H1 (cell line): ENCODE measurements around the gene PEX14. TPM values are rescaled to one million over a fixed set of nuclear protein-coding genes. Genes with fewer than 3 reads are reported as not detected.

Experiments
- CTCF ChIA-PET: fragments of 300-600 bp; sonication (Branson Sonifier 250); formaldehyde crosslinking; loops from one replicate; lab custom pipeline; 2021; ENCODE audit not compliant: partially characterized antibody; lab: Charles Lee
- POLR2A ChIA-PET: fragments of 300-600 bp; sonication (Branson Sonifier 250); formaldehyde crosslinking; loops from one replicate; lab custom pipeline; 2021; ENCODE audit warnings: inconsistent platforms; ENCODE audit not compliant: partially characterized antibody; lab: Charles Lee
- DNase-seq, 2 experiments: peaks; one replicate each; pipeline versions ENCODE4 v3.0.0 to v3.0.0-alpha.2; 2010 to 2022; ENCODE audit warnings: low spot score in 2 of 2, low read depth in 1 of 2, mixed read lengths in 1 of 2
- FAIRE-seq: peaks from 2 replicates; lab custom pipeline; 2011; peaks lifted over from hg19 to GRCh38; lab: Jason Lieb, UNC
- H2AFZ ChIP-seq: 2 replicates; pipeline ENCODE4 v1.8.1; 2012; ENCODE audit warnings: low read length, inconsistent platforms
- H2AK5ac ChIP-seq: 2 replicates; pipeline ENCODE4 v1.6.1; 2013; ENCODE audit warnings: low read depth, low read length
- H2BK120ac ChIP-seq: replicated peaks from 2 replicates; pipeline ENCODE3; 2013; ENCODE audit warnings: low read depth, low read length, inconsistent platforms
- H2BK12ac ChIP-seq: 2 replicates; pipeline ENCODE4 v1.6.1; 2013; ENCODE audit warnings: low read depth, low read length
- H2BK15ac ChIP-seq: 2 replicates; pipeline ENCODE4 v1.6.1; 2013; ENCODE audit warnings: low read length
- H2BK20ac ChIP-seq: 2 replicates; pipeline ENCODE4 v1.6.1; 2013; ENCODE audit warnings: low read length
- H2BK5ac ChIP-seq: 2 replicates; pipeline ENCODE4 v1.6.1; 2013; ENCODE audit warnings: low read depth, low read length
- H3K14ac ChIP-seq: 2 replicates; pipeline ENCODE4 v1.6.1; 2013; ENCODE audit warnings: inconsistent platforms; ENCODE audit not compliant: insufficient read length
- H3K18ac ChIP-seq: 2 replicates; pipeline ENCODE4 v1.6.1; 2013; ENCODE audit warnings: low read length; ENCODE audit errors: extremely low read depth
- H3K23ac ChIP-seq: 2 replicates; pipeline ENCODE4 v1.6.1; 2013; ENCODE audit warnings: inconsistent platforms; ENCODE audit not compliant: insufficient read length
- H3K23me2 ChIP-seq: 2 replicates; pipeline ENCODE4 v1.6.1; 2013; ENCODE audit warnings: low read depth, low read length
- H3K27ac ChIP-seq: 2 replicates; pipeline ENCODE4 v1.6.1; 2011; ENCODE audit warnings: low read depth, low read length, inconsistent platforms
- H3K27me3 ChIP-seq, 4 experiments: replicated peaks in 1 of 4; 1 replicate in 1 of 4; 2 replicates in 3 of 4; pipeline versions ENCODE4 v1.6.1 to v1.8.1; 2011 to 2013; ENCODE audit warnings: low read length in 3 of 4, mild to moderate bottlenecking in 3 of 4, inconsistent platforms in 2 of 4, mixed read lengths in 2 of 4, moderate library complexity in 1 of 4; ENCODE audit not compliant: control insufficient read depth in 3 of 4, insufficient read depth in 3 of 4; ENCODE audit errors: extremely low read depth in 1 of 4
- H3K36me3 ChIP-seq, 4 experiments: 2 replicates each; pipeline versions ENCODE4 v1.6.1 to v1.8.1; 2011 to 2013; ENCODE audit warnings: mild to moderate bottlenecking in 4 of 4, low read length in 3 of 4, moderate library complexity in 2 of 4, control low read depth in 1 of 4, inconsistent platforms in 1 of 4; ENCODE audit not compliant: insufficient read depth in 4 of 4, control insufficient read depth in 2 of 4
- H3K4ac ChIP-seq: replicated peaks from 2 replicates; pipeline ENCODE3; 2013; ENCODE audit warnings: low read length, low read depth, mixed read lengths, inconsistent platforms; ENCODE audit not compliant: insufficient read length
- H3K4me1 ChIP-seq, 4 experiments: replicated peaks in 1 of 4; 1 replicate in 1 of 4; 2 replicates in 3 of 4; pipeline versions ENCODE4 v1.6.1 to v1.8.1; 2011 to 2013; ENCODE audit warnings: low read length in 3 of 4, inconsistent platforms in 2 of 4, mixed read lengths in 1 of 4; ENCODE audit not compliant: insufficient read depth in 4 of 4, control insufficient read depth in 3 of 4
- H3K4me2 ChIP-seq, 2 experiments: 2 replicates each; pipeline versions ENCODE4 v1.6.1 to v1.8.1; 2011 to 2013; ENCODE audit warnings: low read depth in 2 of 2, low read length in 2 of 2, control low read depth in 1 of 2, inconsistent platforms in 1 of 2, mild to moderate bottlenecking in 1 of 2; ENCODE audit not compliant: insufficient read depth in 1 of 2
- H3K4me3 ChIP-seq, 4 experiments: fragments of 200-600, 300-600 bp in 1 of 4; sonication (generic), shearing (Covaris generic), sonication (Bioruptor Twin) in 1 of 4; 2 replicates each; pipeline versions ENCODE4 v1.5.1 to v1.8.1; 2011 to 2016; ENCODE audit warnings: low read length in 4 of 4, low read depth in 3 of 4, control low read depth in 2 of 4, inconsistent platforms in 2 of 4, mild to moderate bottlenecking in 2 of 4, mixed read lengths in 1 of 4, moderate library complexity in 1 of 4; ENCODE audit not compliant: insufficient read depth in 2 of 4; ENCODE audit errors: extremely low read depth in 1 of 4
- H3K56ac ChIP-seq: replicated peaks from 2 replicates; pipeline ENCODE3; 2013; ENCODE audit warnings: low read depth, mild to moderate bottlenecking, mixed read lengths, low read length, inconsistent platforms; ENCODE audit not compliant: insufficient read length
- H3K79me1 ChIP-seq: 2 replicates; pipeline ENCODE4 v1.6.1; 2013; ENCODE audit warnings: low read depth, low read length, control low read depth
- H3K79me2 ChIP-seq, 2 experiments: 2 replicates each; pipeline versions ENCODE4 v1.6.1 to v1.8.1; 2012 to 2013; ENCODE audit warnings: low read length in 2 of 2, mild to moderate bottlenecking in 2 of 2, inconsistent platforms in 1 of 2; ENCODE audit not compliant: insufficient read depth in 2 of 2, control insufficient read depth in 1 of 2
- H3K9ac ChIP-seq, 4 experiments: replicated peaks in 1 of 4; 1 replicate in 1 of 4; 2 replicates in 3 of 4; pipeline versions ENCODE4 v1.6.1 to v1.8.1; 2011 to 2013; ENCODE audit warnings: low read depth in 3 of 4, low read length in 3 of 4, control low read depth in 2 of 4, mild to moderate bottlenecking in 2 of 4, moderate library complexity in 2 of 4, inconsistent platforms in 1 of 4; ENCODE audit errors: extremely low read depth in 1 of 4
- H3K9me3 ChIP-seq, 2 experiments: 2 replicates each; pipeline versions ENCODE4 v1.6.1 to v1.8.1; 2012 to 2013; ENCODE audit warnings: mild to moderate bottlenecking in 2 of 2, moderate library complexity in 2 of 2, control low read depth in 1 of 2, inconsistent platforms in 1 of 2, low read depth in 1 of 2, low read length in 1 of 2, mixed read lengths in 1 of 2; ENCODE audit not compliant: insufficient read depth in 2 of 2
- H4K20me1 ChIP-seq, 2 experiments: replicated peaks in 1 of 2; 2 replicates each; pipeline versions ENCODE3 to v1.8.1; 2011 to 2013; ENCODE audit warnings: inconsistent platforms in 2 of 2, low read length in 2 of 2, mild to moderate bottlenecking in 1 of 2; ENCODE audit not compliant: insufficient read depth in 2 of 2, control insufficient read depth in 1 of 2
- H4K5ac ChIP-seq: 2 replicates; pipeline ENCODE4 v1.6.1; 2013; ENCODE audit warnings: low read length, low read depth, mixed read lengths, inconsistent platforms; ENCODE audit not compliant: insufficient read length
- H4K8ac ChIP-seq: 2 replicates; pipeline ENCODE4 v1.8.0; 2013; ENCODE audit warnings: mild to moderate bottlenecking, moderate library complexity, low read length, inconsistent platforms; ENCODE audit not compliant: insufficient read depth; ENCODE audit errors: extremely low read depth
- H4K91ac ChIP-seq: replicated peaks from 2 replicates; pipeline ENCODE3; 2013; ENCODE audit warnings: low read length, mixed read lengths, inconsistent platforms; ENCODE audit not compliant: insufficient read length
- CTBP2 ChIP-seq: IDR thresholded peaks from 2 replicates; pipeline ENCODE4 v1.7.0; 2011; ENCODE audit warnings: borderline replicate concordance, mild to moderate bottlenecking, moderate library complexity, mixed read lengths, low read length; ENCODE audit not compliant: insufficient read depth, insufficient read length
- EGR1 ChIP-seq: IDR thresholded peaks from 2 replicates; pipeline ENCODE4 v1.6.1; 2011; ENCODE audit warnings: low read depth, low read length, borderline replicate concordance
- SUZ12 ChIP-seq: fragments of 200-600 bp; sonication (generic); IDR thresholded peaks from 2 replicates; pipeline ENCODE4 v1.6.1; 2012; ENCODE audit warnings: mild to moderate bottlenecking, inconsistent platforms, low read length, moderate library complexity, mixed read lengths
- YY1 ChIP-seq: IDR thresholded peaks from 2 replicates; pipeline ENCODE4 v1.6.1; 2011; ENCODE audit warnings: low read depth, mild to moderate bottlenecking, low read length
- WGBS, 2 experiments: shearing (Covaris generic) in 1 of 2; methylation state at CpG; one replicate each; pipeline versions ENCODE4 v1.1.6 to v1.1.7; 2013 to 2015; ENCODE audit warnings: low lambda C conversion rate in 2 of 2, mixed read lengths in 2 of 2, inconsistent platforms in 1 of 2, low coverage in 1 of 2, missing lambda C conversion rate in 1 of 2; ENCODE audit not compliant: insufficient replicate concordance in 2 of 2, insufficient coverage in 1 of 2, insufficient read length in 1 of 2; ENCODE audit errors: extremely low coverage in 1 of 2, missing lambda C conversion rate in 1 of 2; 5-methylcytosine and 5-hydroxymethylcytosine counted together
- polyA plus RNA-seq, 7 experiments: library from polyadenylated mRNA; depleted of rRNA in 3 of 7; stranded (reverse) in 5 of 7; unstranded in 2 of 7; fragments of >200 nt in 5 of 7; fragments of 200-250 nt in 2 of 7; gene quantifications; 1 replicate in 5 of 7; 2 replicates in 1 of 7; 4 replicates in 1 of 7; pipeline versions ENCODE4 v1.2.1 to v1.2.3, GENCODE V29; 2011 to 2013; ENCODE audit warnings: missing spikeins in 2 of 7, mixed read lengths in 2 of 7
- total RNA-seq: library from RNA; stranded (reverse); fragmentation: NEBNext Ultra II Directional; extraction: Animal tissue kit (Norgen Biotek cat#: 25700); gene quantifications from 2 replicates; pipeline ENCODE4 v1.2.1, GENCODE V29; 2021

Gene PEX14
- total and polyA plus RNA-seq, 2 of the 8 experiments (the other 6 are each of a cell fraction or from before 2014, with no cell fraction given) = 13.0 to 19.8 TPM

DNA sequence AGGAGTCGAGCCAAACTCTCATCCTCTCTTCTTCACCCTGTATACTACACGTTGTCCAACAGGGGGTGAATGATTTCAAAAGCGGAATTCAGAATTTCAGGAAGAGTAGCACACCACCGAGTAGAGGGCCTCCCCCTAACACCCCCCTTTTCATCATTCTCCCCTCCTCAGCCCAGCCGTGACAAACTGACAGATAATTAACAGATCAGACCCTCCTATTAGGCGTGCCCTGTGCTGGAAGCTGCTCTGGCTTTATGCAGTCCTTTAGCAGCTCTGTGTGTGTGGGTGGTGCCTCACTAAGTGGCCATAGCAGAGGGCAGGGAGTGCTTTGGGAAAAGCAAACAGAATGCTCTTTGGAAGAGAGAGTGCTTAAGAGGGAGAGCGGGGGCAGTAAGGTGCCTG, 44.3 kb downstream of the PEX14 start:
- ChIA-PET POLR2A (interaction anchor here (1.1 to 2.2 kb wide), 3 partner anchors 9 to 292 kb away, joined by 3 to 8 read pairs (median 3); no protein-coding TSS in a partner anchor), CTCF (interaction anchor here (0.6 to 9.4 kb wide), 9 partner anchors 9 to 614 kb away, joined by 3 to 58 read pairs (median 4); no protein-coding TSS in a partner anchor)
- Histone ChIP-seq H4K91ac (no peak overlapping the region), H3K23me2 (no peaks in the 10 kb centered on the region; the same call in 1 of the 2 replicates), H3K14ac (no peak overlapping the region), H3K79me1 (peaks cover 15% of the 10 kb centered on the region), H3K36me3 (no peaks in the 10 kb centered on the region), H2BK120ac (no peak overlapping the region), H3K27ac (no peak overlapping the region), H2BK5ac (no peak overlapping the region), H3K79me2 (peaks cover 0 to 39% of the 10 kb centered on the region in 2 experiments; a peak in 1 of 4 replicates), H4K8ac (no peak overlapping the region), H4K20me1 (peaks cover 0 to 7% of the 10 kb centered on the region in 2 experiments), H3K9ac (no peak overlapping the region; a peak in 1 of 7 replicates), H2BK20ac (no peak overlapping the region), H3K18ac (no peak overlapping the region; the same call in 1 of the 2 replicates), H2AFZ (no peak overlapping the region), H3K23ac (no peak overlapping the region), H3K4me3 (peak overlapping the region in 2 of 4 experiments; percentile 1 to 26; a peak in 2 of 8 replicates), H4K5ac (no peak overlapping the region), H3K27me3 (no peaks in the 10 kb centered on the region), H2AK5ac (no peak overlapping the region), H3K56ac (no peak overlapping the region), H3K4me2 (peak overlapping the region; percentile 51 to 67), H3K4me1 (peaks cover 12 to 21% (median 18%) of the 10 kb centered on the region in 4 experiments), H3K9me3 (no peaks in the 10 kb centered on the region), H2BK15ac (no peak overlapping the region), H2BK12ac (no peak overlapping the region), H3K4ac (no peak overlapping the region)
- no peak for DNase-seq
- WGBS, 2 experiments = 40% methylated on average over 7 of the region's 7 CpGs; no CpG with 5 or more reads in 1 of the 2 experiments
- no peak for FAIRE-seq
- TF ChIP-seq CTBP2 = peak; percentile 48
- TF ChIP-seq EGR1 = peak; percentile 77; the same call in 1 of the 2 replicates
- no peak for TF ChIP-seq SUZ12
- TF ChIP-seq YY1 = 0 out of 2 replicates have a peak, but pooled peaks have one; percentile 17
